Liver (tissue), 9 donors: ENCODE data around the gene CCDC33. TPM values are rescaled to one million over a fixed set of nuclear protein-coding genes. Genes with fewer than 3 reads are reported as not detected.

Source experiments
- DNase-seq: peaks from one replicate; pipeline ENCODE4 v3.0.0-alpha.2; 2017; ENCODE audit warnings: low spot score
- H3K27ac ChIP-seq, 2 donors: one replicate each; pipeline ENCODE4 v1.7.0; 2013; ENCODE audit warnings: inconsistent platforms in 2 of 2, low read length in 2 of 2, control low read depth in 1 of 2, low read depth in 1 of 2, mild to moderate bottlenecking in 1 of 2
- H3K27me3 ChIP-seq, 4 donors: one replicate each; pipeline versions ENCODE4 v1.6.1 to v1.7.0; 2013; ENCODE audit warnings: low read length in 3 of 4, inconsistent platforms in 1 of 4, mild to moderate bottlenecking in 1 of 4, moderate library complexity in 1 of 4; ENCODE audit not compliant: control insufficient read depth in 4 of 4, insufficient read depth in 4 of 4
- H3K36me3 ChIP-seq, 4 donors: one replicate each; pipeline versions ENCODE4 v1.6.1 to v1.7.0; 2013; ENCODE audit warnings: low read length in 3 of 4, mild to moderate bottlenecking in 3 of 4, low read depth in 1 of 4, moderate library complexity in 1 of 4; ENCODE audit not compliant: control insufficient read depth in 4 of 4, insufficient read depth in 3 of 4
- H3K4me1 ChIP-seq, 4 donors: one replicate each; pipeline versions ENCODE4 v1.6.1 to v1.7.0; 2013; ENCODE audit warnings: low read length in 3 of 4, mild to moderate bottlenecking in 3 of 4, moderate library complexity in 1 of 4; ENCODE audit not compliant: control insufficient read depth in 4 of 4, insufficient read depth in 4 of 4
- H3K4me3 ChIP-seq, 3 donors: one replicate each; pipeline versions ENCODE4 v1.6.1 to v1.7.0; 2013; ENCODE audit warnings: low read length in 3 of 3, control low read depth in 1 of 3, low read depth in 1 of 3, mild to moderate bottlenecking in 1 of 3
- H3K9ac ChIP-seq, 2 donors: one replicate each; pipeline ENCODE4 v1.7.0; 2013; ENCODE audit warnings: low read length in 2 of 2, mild to moderate bottlenecking in 2 of 2, moderate library complexity in 2 of 2, control low read depth in 1 of 2, low read depth in 1 of 2
- H3K9me3 ChIP-seq, 4 donors: one replicate each; pipeline versions ENCODE4 v1.6.1 to v1.7.0; 2013; ENCODE audit warnings: low read length in 3 of 4; ENCODE audit not compliant: control insufficient read depth in 4 of 4
- ATF3 ChIP-seq: IDR thresholded peaks from 2 replicates; pipeline ENCODE4 v1.6.1; 2016; ENCODE audit warnings: antibody characterized with exemption
- EGR1 ChIP-seq, 2 donors: IDR thresholded peaks; 2 replicates each; pipeline ENCODE4 v1.6.1; 2016 to 2018; ENCODE audit warnings: antibody characterized with exemption in 2 of 2, low read depth in 2 of 2
- FOXA1 ChIP-seq: IDR thresholded peaks from 2 replicates; pipeline ENCODE4 v1.6.1; 2016; ENCODE audit warnings: antibody characterized with exemption
- FOXA2 ChIP-seq: IDR thresholded peaks from 2 replicates; pipeline ENCODE4 v1.6.1; 2016; ENCODE audit warnings: antibody characterized with exemption
- GABPA ChIP-seq, 2 donors: IDR thresholded peaks in 1 of 2; conservative IDR thresholded peaks in 1 of 2; 2 replicates each; pipeline ENCODE4 v1.6.1; 2016; ENCODE audit warnings: antibody characterized with exemption in 2 of 2, mild to moderate bottlenecking in 1 of 2, moderate library complexity in 1 of 2
- HNF4A ChIP-seq, 2 donors: conservative IDR thresholded peaks; 2 replicates each; pipeline ENCODE4 v1.6.1; 2016; ENCODE audit warnings: antibody characterized with exemption in 2 of 2, mild to moderate bottlenecking in 2 of 2
- HNF4G ChIP-seq: IDR thresholded peaks from 2 replicates; pipeline ENCODE4 v1.6.1; 2016; ENCODE audit warnings: antibody characterized with exemption
- JUND ChIP-seq, 2 donors: IDR thresholded peaks; 2 replicates each; pipeline ENCODE4 v1.6.1; 2016; ENCODE audit warnings: antibody characterized with exemption in 2 of 2
- NR2F2 ChIP-seq: IDR thresholded peaks from 2 replicates; pipeline ENCODE4 v1.6.1; 2016; ENCODE audit warnings: antibody characterized with exemption
- RAD21 ChIP-seq, 2 donors: IDR thresholded peaks; 2 replicates each; pipeline ENCODE4 v1.6.1; 2016; ENCODE audit warnings: antibody characterized with exemption in 2 of 2, mild to moderate bottlenecking in 2 of 2
- REST ChIP-seq: IDR thresholded peaks from 2 replicates; pipeline ENCODE4 v1.6.1; 2016; ENCODE audit warnings: antibody characterized with exemption, mild to moderate bottlenecking
- RXRA ChIP-seq, 2 donors: IDR thresholded peaks; 2 replicates each; pipeline ENCODE4 v1.6.1; 2017 to 2018; ENCODE audit warnings: antibody characterized with exemption in 2 of 2, mild to moderate bottlenecking in 1 of 2
- SP1 ChIP-seq: IDR thresholded peaks from 2 replicates; pipeline ENCODE4 v1.6.1; 2018; ENCODE audit warnings: antibody characterized with exemption, mild to moderate bottlenecking
- TAF1 ChIP-seq: conservative IDR thresholded peaks from 2 replicates; pipeline ENCODE4 v1.6.1; 2016; ENCODE audit warnings: antibody characterized with exemption, mild to moderate bottlenecking
- YY1 ChIP-seq: IDR thresholded peaks from 2 replicates; pipeline ENCODE4 v1.6.1; 2016; ENCODE audit warnings: antibody characterized with exemption, mild to moderate bottlenecking
- WGBS: extraction: QIAGEN DNeasy Blood & Tissue Kit; methylation state at CpG from one replicate; pipeline ENCODE4 v1.1.7; 2013; 5-methylcytosine and 5-hydroxymethylcytosine counted together
- polyA plus RNA-seq, 2 donors: library from polyadenylated mRNA; stranded (reverse) in 1 of 2; unstranded in 1 of 2; fragments of 200-250 nt in 1 of 2; fragments of >200 nt in 1 of 2; fragmentation: Nextera tagmentation in 1 of 2; extraction: Ambion mirVana in 1 of 2; gene quantifications; one replicate each; pipeline versions ENCODE4 v1.2.1 to v1.2.3, GENCODE V29; 2013 to 2015
- total RNA-seq, 2 donors: library from RNA; depleted of rRNA; stranded (reverse); fragments of >200 nt; gene quantifications; one replicate each; pipeline ENCODE4 v1.2.3, GENCODE V29; 2014
- TF ChIP-seq, protein P1 (sequence below): IDR thresholded peaks from 2 replicates; pipeline ENCODE4 v1.6.1; 2016; ENCODE audit warnings: antibody characterized with exemption
- TF ChIP-seq, protein P2 (sequence below): IDR thresholded peaks from 2 replicates; pipeline ENCODE4 v1.6.1; 2016; ENCODE audit warnings: antibody characterized with exemption
- TF ChIP-seq, protein P3 (sequence below): fragments of 150-350 bp; IDR thresholded peaks from 2 replicates; pipeline ENCODE4 v1.5.1; 2017; ENCODE audit warnings: improper control_type of control experiment, low read depth, low read length; ENCODE audit not compliant: missing input control
- donor health status: healthy.
- donor health status: healthy.
- donor health status: healthy.
- donor health status: healthy.
- donor health status: healthy.

CCDC33 gene
- total and polyA plus RNA-seq, 4 donors, result not detected

- Histone ChIP-seq H3K27me3 (peaks cover 0 to 3% (median 0%) of the 10 kb centered on the region in 4 donors), H3K9me3 (no peaks in the 10 kb centered on the region), H3K36me3 (no peaks in the 10 kb centered on the region), H3K9ac (no peak overlapping the region), H3K27ac (no peak overlapping the region), H3K4me1 (peaks cover 0 to 8% (median 4%) of the 10 kb centered on the region in 4 donors), H3K4me3 (no peak overlapping the region)
- DNase-seq, result no peak
- TF ChIP-seq EGR1 (IDR thresholded peaks at IDR 0.05; ENCODE audit: low read depth in 2 of 2) (no peak), FOXA2 (no peak), HNF4A (conservative IDR thresholded peaks at IDR 0.05) (no peak), RXRA (IDR thresholded peaks at IDR 0.05) (no peak), YY1 (no peak), NR2F2 (no peak), RAD21 (IDR thresholded peaks at IDR 0.05) (no peak), REST (no peak), GABPA (IDR thresholded peaks at IDR 0.05 in 1 of 2, conservative IDR thresholded peaks at IDR 0.05 in 1 of 2) (no peak), FOXA1 (no peak), TAF1 (no peak), SP1 (no peak), ATF3 (no peak), HNF4G (no peak), JUND (IDR thresholded peaks at IDR 0.05) (no peak)
- TF ChIP-seq, protein P1, sequence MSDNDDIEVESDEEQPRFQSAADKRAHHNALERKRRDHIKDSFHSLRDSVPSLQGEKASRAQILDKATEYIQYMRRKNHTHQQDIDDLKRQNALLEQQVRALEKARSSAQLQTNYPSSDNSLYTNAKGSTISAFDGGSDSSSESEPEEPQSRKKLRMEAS, result no peak
- TF ChIP-seq, protein P2, sequence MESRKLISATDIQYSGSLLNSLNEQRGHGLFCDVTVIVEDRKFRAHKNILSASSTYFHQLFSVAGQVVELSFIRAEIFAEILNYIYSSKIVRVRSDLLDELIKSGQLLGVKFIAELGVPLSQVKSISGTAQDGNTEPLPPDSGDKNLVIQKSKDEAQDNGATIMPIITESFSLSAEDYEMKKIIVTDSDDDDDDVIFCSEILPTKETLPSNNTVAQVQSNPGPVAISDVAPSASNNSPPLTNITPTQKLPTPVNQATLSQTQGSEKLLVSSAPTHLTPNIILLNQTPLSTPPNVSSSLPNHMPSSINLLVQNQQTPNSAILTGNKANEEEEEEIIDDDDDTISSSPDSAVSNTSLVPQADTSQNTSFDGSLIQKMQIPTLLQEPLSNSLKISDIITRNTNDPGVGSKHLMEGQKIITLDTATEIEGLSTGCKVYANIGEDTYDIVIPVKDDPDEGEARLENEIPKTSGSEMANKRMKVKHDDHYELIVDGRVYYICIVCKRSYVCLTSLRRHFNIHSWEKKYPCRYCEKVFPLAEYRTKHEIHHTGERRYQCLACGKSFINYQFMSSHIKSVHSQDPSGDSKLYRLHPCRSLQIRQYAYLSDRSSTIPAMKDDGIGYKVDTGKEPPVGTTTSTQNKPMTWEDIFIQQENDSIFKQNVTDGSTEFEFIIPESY, result no peak
- TF ChIP-seq, protein P3, sequence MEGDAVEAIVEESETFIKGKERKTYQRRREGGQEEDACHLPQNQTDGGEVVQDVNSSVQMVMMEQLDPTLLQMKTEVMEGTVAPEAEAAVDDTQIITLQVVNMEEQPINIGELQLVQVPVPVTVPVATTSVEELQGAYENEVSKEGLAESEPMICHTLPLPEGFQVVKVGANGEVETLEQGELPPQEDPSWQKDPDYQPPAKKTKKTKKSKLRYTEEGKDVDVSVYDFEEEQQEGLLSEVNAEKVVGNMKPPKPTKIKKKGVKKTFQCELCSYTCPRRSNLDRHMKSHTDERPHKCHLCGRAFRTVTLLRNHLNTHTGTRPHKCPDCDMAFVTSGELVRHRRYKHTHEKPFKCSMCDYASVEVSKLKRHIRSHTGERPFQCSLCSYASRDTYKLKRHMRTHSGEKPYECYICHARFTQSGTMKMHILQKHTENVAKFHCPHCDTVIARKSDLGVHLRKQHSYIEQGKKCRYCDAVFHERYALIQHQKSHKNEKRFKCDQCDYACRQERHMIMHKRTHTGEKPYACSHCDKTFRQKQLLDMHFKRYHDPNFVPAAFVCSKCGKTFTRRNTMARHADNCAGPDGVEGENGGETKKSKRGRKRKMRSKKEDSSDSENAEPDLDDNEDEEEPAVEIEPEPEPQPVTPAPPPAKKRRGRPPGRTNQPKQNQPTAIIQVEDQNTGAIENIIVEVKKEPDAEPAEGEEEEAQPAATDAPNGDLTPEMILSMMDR, result no peak
- WGBS, result 83% methylated on average over 6 of the region's 6 CpGs
These were observed 14.1 kb downstream of the CCDC33 start for GRCh38 chr15:74250266-74250665.
